ENCODE results near the gene MROH2A. TPM values are rescaled to one million over a fixed set of nuclear protein-coding genes. Genes with fewer than 3 reads are reported as not detected.
"Not testable (repeated sequence)": the region's sequence is repeated elsewhere in the genome, so short reads cannot be mapped to it uniquely, and the experiment has no call there.

MROH2A gene, protein sequence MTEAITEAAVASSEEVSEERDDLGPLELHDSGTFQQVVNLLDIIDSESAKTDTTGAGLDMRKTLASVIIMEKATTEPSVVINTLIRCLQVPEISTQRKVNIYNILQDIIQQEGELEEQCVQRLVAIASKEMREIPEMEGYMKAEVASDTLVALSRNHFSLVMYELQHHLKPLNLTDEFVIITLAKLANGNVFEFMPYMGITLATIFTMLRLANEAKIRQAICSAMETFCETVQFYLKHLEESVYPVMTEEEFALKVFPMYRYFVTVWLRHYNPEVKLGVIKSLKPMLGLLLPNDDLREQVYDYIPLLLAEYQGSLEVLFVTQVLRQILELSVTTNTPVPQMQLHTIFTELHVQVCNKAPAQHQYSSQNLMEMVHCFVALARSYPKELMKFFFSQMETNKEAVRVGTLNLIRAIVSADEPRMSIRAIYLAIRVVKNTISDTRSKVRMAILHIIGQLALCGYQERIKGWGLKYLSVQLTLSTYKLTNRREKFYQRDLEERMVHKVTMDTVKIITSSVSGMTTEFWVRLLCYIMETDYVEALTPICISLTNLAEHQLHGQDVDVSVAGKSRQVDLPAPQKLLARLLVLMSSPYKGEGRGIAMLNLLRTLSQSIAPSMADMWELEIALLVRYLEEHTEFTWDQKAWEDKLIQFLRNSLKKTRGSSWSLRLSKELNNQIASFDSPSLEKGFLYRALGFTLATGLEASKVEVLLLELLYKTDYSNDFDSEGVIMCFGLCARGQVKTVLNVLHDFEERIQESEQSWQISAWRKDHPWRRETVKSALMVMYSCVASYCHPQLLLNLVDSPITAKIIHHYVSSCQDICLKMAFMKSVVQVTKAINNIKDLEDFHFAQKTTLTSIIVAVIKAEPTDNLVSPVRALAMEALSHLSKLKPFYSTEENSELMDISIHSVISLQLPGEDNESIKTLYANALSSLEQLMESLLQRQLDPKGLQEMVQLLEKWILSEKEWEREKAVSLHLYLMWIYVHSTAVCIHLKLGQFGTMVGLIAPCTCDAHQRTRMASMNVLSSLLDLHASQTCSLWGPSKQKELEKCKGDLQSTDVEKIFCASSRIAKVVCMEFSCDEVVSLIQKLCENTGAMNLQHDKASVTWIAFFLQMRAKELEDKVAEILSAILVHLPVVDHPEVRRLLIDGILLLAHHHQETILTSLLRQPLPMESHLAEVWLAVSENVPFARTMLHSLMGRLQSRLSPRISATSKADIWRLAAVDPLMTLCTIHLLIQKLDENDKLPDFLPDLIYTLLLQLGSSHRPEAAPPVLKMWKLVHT (N-terminal part only)
- total RNA-seq = 0.71 TPM
- 0.39 TPM for polyA plus RNA-seq
- long read RNA-seq, donor 1 = 0 reads
- long read RNA-seq, donor 2 = 0 reads
- long read RNA-seq, donor 3 = 0 reads
- long read RNA-seq, donor 4 = 0 reads
- long read RNA-seq, donor 5 = 0 reads
- long read RNA-seq, donor 6 = 0 reads
- long read RNA-seq, donor 7, partial matches to known transcripts = 0 of 1 reads
- long read RNA-seq, donor 7, other reads (novel, unspliced or antisense) = 0 of 1 reads
- long read RNA-seq, donor 8 = 0 reads
- long read RNA-seq, donor 9, partial matches to known transcripts = 0 of 1 reads
- long read RNA-seq, donor 9, other reads (novel, unspliced or antisense) = 0 of 1 reads
- long read RNA-seq, donor 10 = 0 reads

DNA sequence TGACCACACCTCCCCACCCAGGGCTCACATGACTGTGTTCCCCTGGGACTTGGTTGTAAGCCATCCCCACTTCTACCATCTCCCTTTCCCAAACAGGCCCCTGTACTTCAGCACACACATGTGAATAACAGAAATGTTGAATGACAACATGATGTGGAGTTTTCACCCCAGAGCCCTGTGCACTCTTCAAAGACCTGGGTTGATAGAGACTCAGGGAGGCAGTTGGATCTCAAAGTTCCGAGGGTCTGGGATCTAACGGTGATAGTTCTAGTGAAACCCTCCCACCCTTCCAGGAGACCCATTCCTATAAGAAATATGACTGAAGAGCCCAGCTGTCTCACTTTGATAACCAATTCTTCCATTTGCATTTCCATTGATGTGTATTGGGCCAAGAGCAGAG is at the start of gene MROH2A:
TSS of gene MROH2A (plus strand) at position 301 of the 400 bp plus-strand sequence. CDS start 1,029 bp downstream, outside the sequence.
- WGBS = 94% methylated on average over 2 of the region's 2 CpGs
- Histone ChIP-seq H3K9me3 (ENCODE audit: control insufficient read depth in 2 of 2, insufficient read depth in 1 of 2, low read length in 1 of 2) (no peaks in the 10 kb centered on the region), H3K4me3 (ENCODE audit: low read length in 2 of 2) (no peak within 1 kb of the TSS), H3K36me3 (ENCODE audit: control insufficient read depth in 2 of 2, insufficient read depth in 2 of 2, low read length in 1 of 2) (no peaks in the 10 kb centered on the region), H3K27ac (ENCODE audit: low read depth in 1 of 2, low read length in 1 of 2) (no peak within 1 kb of the TSS), H3K4me1 (ENCODE audit: control insufficient read depth in 2 of 2, insufficient read depth in 2 of 2, low read length in 2 of 2) (no peaks in the 10 kb centered on the region), H3K27me3 (ENCODE audit: control insufficient read depth in 2 of 2, insufficient read depth in 1 of 2, low read length in 1 of 2) (no peaks in the 10 kb centered on the region)
- no peak for DNase-seq (ENCODE audit: low read depth in 6 of 9, low spot score in 9 of 9)

DNA sequence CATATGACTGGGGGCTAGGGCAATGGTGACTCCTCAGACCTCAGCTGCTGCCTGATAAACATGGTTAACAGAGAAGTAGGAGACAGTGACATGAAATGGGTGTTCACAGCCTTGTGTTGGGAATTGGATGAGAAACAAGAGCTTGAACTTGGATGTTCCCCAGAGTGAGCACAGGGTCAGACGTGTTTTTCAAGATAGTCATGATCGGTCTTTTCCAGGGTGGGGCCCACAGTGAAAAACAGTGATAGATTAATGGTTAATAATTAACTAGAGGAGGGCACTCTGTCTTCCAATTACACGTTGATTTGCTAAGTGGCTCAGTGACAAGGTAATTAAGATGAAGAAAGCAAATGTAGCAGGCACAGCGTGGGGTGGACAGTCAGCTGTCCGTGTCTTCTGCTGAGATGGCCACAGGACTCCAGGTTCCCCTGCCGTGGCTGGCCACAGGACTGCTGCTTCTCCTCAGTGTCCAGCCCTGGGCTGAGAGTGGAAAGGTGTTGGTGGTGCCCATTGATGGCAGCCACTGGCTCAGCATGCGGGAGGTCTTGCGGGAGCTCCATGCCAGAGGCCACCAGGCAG is 49.3 kb upstream of the MROH2A start, which contains the start of gene UGT1A3:
TSS of gene UGT1A3 (plus strand) at position 320 of the 579 bp plus-strand sequence. CDS start at position 405, 85 bp downstream.
- no peak for DNase-seq (ENCODE audit: low read depth in 6 of 9, low spot score in 9 of 9)
- WGBS = 90% methylated on average over 8 of the region's 8 CpGs

DNA sequence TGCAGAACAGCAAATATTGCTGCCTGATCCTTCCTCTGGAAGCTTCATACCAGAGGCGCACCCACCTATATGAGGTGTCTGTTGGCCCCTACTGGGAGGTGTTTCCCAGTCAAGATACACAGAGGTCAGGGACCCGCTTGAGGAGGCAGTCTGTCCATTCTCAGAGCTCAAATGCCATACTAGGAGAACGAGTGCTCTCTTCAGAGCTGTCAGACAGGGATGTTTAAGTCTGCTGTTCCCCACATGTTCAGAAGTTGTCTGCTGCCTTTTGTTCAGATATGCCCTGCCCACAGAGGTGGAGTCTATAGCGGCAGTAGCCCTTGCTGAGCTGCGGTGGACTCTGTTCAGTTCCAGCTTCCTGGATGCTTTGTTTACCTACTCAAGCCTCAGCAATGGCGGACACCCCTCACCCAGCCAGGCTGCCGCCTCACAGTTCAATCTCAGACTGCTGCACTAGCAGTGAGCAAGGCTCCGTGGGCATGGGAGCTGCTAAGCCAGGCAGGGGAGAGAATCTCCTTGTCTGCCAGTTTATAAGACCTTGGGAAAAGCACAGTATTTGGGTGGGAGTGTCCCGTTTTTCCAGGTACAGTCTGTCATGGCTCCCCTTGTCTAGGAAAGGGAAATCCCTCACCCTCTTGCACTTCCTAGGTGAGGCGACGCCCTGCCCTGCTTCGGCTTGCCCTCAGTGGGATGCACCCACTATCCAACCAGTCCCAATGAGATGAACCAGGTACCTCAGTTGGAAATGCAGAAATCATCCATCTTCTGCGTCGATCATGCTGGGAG is 41.1 kb upstream of the MROH2A start:
- not testable (repeated sequence) for H3K4me1 ChIP-seq (ENCODE audit: control insufficient read depth in 2 of 2, insufficient read depth in 2 of 2, low read length in 2 of 2); H3K36me3 ChIP-seq (ENCODE audit: control insufficient read depth in 2 of 2, insufficient read depth in 2 of 2, low read length in 1 of 2); H3K9me3 ChIP-seq (ENCODE audit: control insufficient read depth in 2 of 2, insufficient read depth in 1 of 2, low read length in 1 of 2); H3K27ac ChIP-seq (ENCODE audit: low read depth in 1 of 2, low read length in 1 of 2); H3K27me3 ChIP-seq (ENCODE audit: control insufficient read depth in 2 of 2, insufficient read depth in 1 of 2, low read length in 1 of 2); H3K4me3 ChIP-seq (ENCODE audit: low read length in 2 of 2); DNase-seq (ENCODE audit: low read depth in 6 of 9, low spot score in 9 of 9)
- WGBS = 92% methylated on average over 14 of the region's 14 CpGs

More for the DNA sequence above, 49.3 kb upstream of the MROH2A start, which contains the start of gene UGT1A3:
- Histone ChIP-seq H3K27me3 (ENCODE audit: control insufficient read depth in 2 of 2, insufficient read depth in 1 of 2, low read length in 1 of 2) (no peaks in the 10 kb centered on the region), H3K4me3 (ENCODE audit: low read length in 2 of 2) (no peak within 1 kb of the TSS), H3K27ac (ENCODE audit: low read depth in 1 of 2, low read length in 1 of 2) (no peak within 1 kb of the TSS), H3K36me3 (ENCODE audit: control insufficient read depth in 2 of 2, insufficient read depth in 2 of 2, low read length in 1 of 2) (no peaks in the 10 kb centered on the region), H3K9me3 (ENCODE audit: control insufficient read depth in 2 of 2, insufficient read depth in 1 of 2, low read length in 1 of 2) (no peaks in the 10 kb centered on the region), H3K4me1 (ENCODE audit: control insufficient read depth in 2 of 2, insufficient read depth in 2 of 2, low read length in 2 of 2) (no peaks in the 10 kb centered on the region)

DNA sequence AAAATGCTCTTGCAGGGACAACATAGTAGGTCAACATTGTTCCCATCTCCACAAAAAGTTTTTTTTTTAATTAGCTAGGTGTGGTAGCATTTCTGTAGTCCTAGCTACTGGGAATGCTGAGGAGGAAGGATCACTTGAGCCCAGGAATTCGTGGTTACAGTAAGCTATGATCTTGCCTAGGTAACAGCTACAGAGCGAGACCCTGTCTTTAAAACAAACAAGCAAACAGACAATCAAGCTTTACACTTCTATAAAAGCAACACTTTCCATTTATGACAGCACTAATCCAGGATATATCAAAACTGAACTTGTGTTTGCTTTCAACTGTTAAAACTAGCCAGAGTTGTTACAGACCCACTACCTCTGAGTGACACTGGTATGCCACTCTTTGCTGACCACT is 37.3 kb upstream of the MROH2A start:
- Histone ChIP-seq H3K4me3 (ENCODE audit: low read length in 2 of 2) (no peak overlapping the region), H3K36me3 (ENCODE audit: control insufficient read depth in 2 of 2, insufficient read depth in 2 of 2, low read length in 1 of 2) (no peaks in the 10 kb centered on the region), H3K4me1 (ENCODE audit: control insufficient read depth in 2 of 2, insufficient read depth in 2 of 2, low read length in 2 of 2) (no peaks in the 10 kb centered on the region), H3K27ac (ENCODE audit: low read depth in 1 of 2, low read length in 1 of 2) (no peak overlapping the region), H3K9me3 (ENCODE audit: control insufficient read depth in 2 of 2, insufficient read depth in 1 of 2, low read length in 1 of 2) (no peaks in the 10 kb centered on the region), H3K27me3 (ENCODE audit: control insufficient read depth in 2 of 2, insufficient read depth in 1 of 2, low read length in 1 of 2) (peaks cover 0 to 2% of the 10 kb centered on the region in 2 donors)
- 81% methylated on average over 2 of the region's 2 CpGs for WGBS
- DNase-seq (ENCODE audit: low read depth in 6 of 9, low spot score in 9 of 9) = no peak

DNA sequence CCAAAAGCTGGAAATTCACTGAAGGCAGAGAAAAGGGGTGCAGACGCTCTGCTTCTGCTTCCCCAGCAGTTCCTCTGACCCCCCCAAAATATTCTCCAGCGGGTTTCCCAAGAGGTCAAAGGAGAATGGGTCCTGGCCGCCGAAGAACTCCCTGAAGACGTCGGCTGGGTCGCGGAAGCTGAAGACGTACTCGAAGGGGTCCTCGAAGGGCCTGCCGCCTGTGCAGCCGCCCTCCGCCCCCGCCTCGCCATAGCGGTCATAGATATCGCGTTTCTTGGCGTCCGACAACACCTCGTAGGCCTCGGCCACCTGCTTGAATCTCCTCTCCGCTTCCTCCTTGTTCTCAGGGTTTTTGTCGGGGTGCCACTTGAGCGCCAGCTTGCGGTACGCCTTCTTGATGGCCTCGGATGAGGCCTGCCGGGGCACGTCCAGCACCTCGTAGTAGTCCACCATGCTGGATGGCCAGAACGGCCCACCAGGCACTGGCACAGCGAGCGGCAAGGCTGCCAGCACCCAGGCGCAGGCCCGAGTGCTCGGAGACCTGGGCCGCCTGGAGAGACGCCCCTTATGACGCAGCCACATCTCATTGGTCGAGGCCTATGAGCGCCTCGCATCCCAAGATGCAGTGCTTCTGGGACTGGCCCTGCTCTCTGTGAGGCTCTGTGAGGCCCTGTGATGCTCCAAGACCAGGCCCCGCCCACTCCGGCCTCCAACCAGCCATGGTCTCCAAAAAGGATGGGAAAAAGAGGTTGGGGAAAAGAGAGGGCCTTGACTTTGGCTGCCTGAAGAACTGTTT is 34.5 kb upstream of the MROH2A start:
- DNase-seq (ENCODE audit: low read depth in 6 of 9, low spot score in 9 of 9) = no peak
- Histone ChIP-seq H3K27ac (ENCODE audit: low read depth in 1 of 2, low read length in 1 of 2) (no peak overlapping the region), H3K27me3 (ENCODE audit: control insufficient read depth in 2 of 2, insufficient read depth in 1 of 2, low read length in 1 of 2) (peaks cover 0 to 2% of the 10 kb centered on the region in 2 donors), H3K36me3 (ENCODE audit: control insufficient read depth in 2 of 2, insufficient read depth in 2 of 2, low read length in 1 of 2) (no peaks in the 10 kb centered on the region), H3K4me1 (ENCODE audit: control insufficient read depth in 2 of 2, insufficient read depth in 2 of 2, low read length in 2 of 2) (no peaks in the 10 kb centered on the region), H3K4me3 (ENCODE audit: low read length in 2 of 2) (no peak overlapping the region), H3K9me3 (ENCODE audit: control insufficient read depth in 2 of 2, insufficient read depth in 1 of 2, low read length in 1 of 2) (no peaks in the 10 kb centered on the region)
- WGBS = 97% methylated on average over 45 of the region's 46 CpGs

DNA sequence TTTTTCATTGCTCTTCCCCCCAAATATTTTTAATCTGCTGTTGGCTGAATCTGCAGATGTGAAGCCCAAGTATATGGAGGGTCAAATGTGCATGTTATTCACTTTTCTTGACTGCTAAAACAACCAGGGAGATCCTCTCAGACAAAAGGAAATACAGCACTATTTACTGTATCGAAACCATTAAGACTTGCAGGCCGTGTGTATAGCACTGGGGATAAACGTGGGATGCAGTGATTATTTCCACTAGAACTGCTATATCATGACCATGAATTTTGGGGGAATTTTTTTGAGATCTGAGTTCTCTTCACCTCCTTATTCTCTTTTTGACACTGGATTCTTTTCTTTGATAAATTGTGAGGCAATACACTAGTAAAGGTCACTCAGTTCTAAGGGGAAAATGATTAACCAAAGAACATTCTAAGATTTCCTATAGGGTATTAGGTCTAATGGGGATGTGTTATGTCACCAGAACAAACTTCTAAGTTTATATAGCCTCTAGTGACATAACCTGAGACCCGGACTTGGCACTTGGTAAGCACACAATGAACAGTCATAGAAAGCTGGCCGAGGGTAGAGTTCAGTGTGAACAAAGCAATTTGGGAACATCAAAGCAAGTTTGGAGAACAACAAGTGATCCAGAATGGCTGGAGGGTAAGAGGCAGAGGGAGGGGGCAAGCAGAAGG is 32.9 kb upstream of the MROH2A start:
- no peak overlapping the region for H3K4me3 ChIP-seq (ENCODE audit: low read length in 2 of 2)
- peaks cover 0 to 2% of the 10 kb centered on the region in 2 donors for H3K27me3 ChIP-seq (ENCODE audit: control insufficient read depth in 2 of 2, insufficient read depth in 1 of 2, low read length in 1 of 2)
- H3K27ac ChIP-seq (ENCODE audit: low read depth in 1 of 2, low read length in 1 of 2) = no peak overlapping the region
- H3K9me3 ChIP-seq (ENCODE audit: control insufficient read depth in 2 of 2, insufficient read depth in 1 of 2, low read length in 1 of 2) = no peaks in the 10 kb centered on the region
- no peaks in the 10 kb centered on the region for H3K36me3 ChIP-seq (ENCODE audit: control insufficient read depth in 2 of 2, insufficient read depth in 2 of 2, low read length in 1 of 2)
- DNase-seq (ENCODE audit: low read depth in 6 of 9, low spot score in 9 of 9) = no peak
- 92% methylated on average over 5 of the region's 5 CpGs for WGBS
- no peaks in the 10 kb centered on the region for H3K4me1 ChIP-seq (ENCODE audit: control insufficient read depth in 2 of 2, insufficient read depth in 2 of 2, low read length in 2 of 2)

DNA sequence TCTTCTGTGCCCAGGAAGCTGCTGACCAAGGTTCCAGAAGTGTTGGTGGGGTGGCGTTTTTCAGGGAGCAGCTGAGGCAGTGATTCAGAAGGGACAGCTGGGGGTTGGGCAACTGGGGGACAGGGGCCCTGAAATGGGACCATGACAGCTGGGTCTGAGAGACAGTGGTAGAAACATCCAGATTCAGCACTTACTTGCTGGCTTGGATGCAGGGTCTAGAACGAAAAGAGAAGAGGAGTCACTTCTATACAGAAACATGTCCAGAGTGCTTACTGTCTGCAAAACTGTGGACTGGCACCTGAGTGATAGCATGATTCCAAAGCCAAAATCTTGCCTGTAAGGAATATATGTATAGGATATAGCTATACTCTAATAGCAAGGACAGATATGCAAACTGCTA is 32.3 kb upstream of the MROH2A start:
- not testable (repeated sequence) for DNase-seq (ENCODE audit: low read depth in 6 of 9, low spot score in 9 of 9); H3K9me3 ChIP-seq (ENCODE audit: control insufficient read depth in 2 of 2, insufficient read depth in 1 of 2, low read length in 1 of 2); H3K27me3 ChIP-seq (ENCODE audit: control insufficient read depth in 2 of 2, insufficient read depth in 1 of 2, low read length in 1 of 2); H3K27ac ChIP-seq (ENCODE audit: low read depth in 1 of 2, low read length in 1 of 2); H3K36me3 ChIP-seq (ENCODE audit: control insufficient read depth in 2 of 2, insufficient read depth in 2 of 2, low read length in 1 of 2); H3K4me1 ChIP-seq (ENCODE audit: control insufficient read depth in 2 of 2, insufficient read depth in 2 of 2, low read length in 2 of 2); H3K4me3 ChIP-seq (ENCODE audit: low read length in 2 of 2)
- 95% methylated on average over 2 of the region's 2 CpGs for WGBS
